Parathyroid adenoma (tissue), 2 donors: ENCODE data around the gene ATXN7.

Experiments used
- H2AFZ ChIP-seq: fragments of 300-600 bp; sonication (generic); one replicate; pipeline ENCODE4 v1.7.0; 2017; ENCODE audit warnings: antibody characterized with exemption, mild to moderate bottlenecking
- H3K27ac ChIP-seq: fragments of 300-600 bp; sonication (generic); one replicate; pipeline ENCODE4 v1.7.0; 2017
- H3K27me3 ChIP-seq: fragments of 300-600 bp; sonication (generic); one replicate; pipeline ENCODE4 v1.7.0; 2017; ENCODE audit warnings: low read length; ENCODE audit not compliant: control insufficient read depth, insufficient read depth
- H3K36me3 ChIP-seq: fragments of 300-600 bp; sonication (generic); one replicate; pipeline ENCODE4 v1.7.0; 2017; ENCODE audit warnings: low read length; ENCODE audit not compliant: control insufficient read depth, insufficient read depth
- H3K4me1 ChIP-seq: fragments of 300-600 bp; sonication (generic); one replicate; pipeline ENCODE4 v1.7.0; 2017; ENCODE audit warnings: control low read depth
- H3K4me2 ChIP-seq: fragments of 300-600 bp; sonication (generic); one replicate; pipeline ENCODE4 v1.7.0; 2017; ENCODE audit warnings: low read length
- H3K4me3 ChIP-seq: fragments of 300-600 bp; sonication (generic); one replicate; pipeline ENCODE4 v1.7.0; 2017; ENCODE audit warnings: low read depth, low read length
- H3K79me2 ChIP-seq: fragments of 300-600 bp; sonication (generic); one replicate; pipeline ENCODE4 v1.7.0; 2017; ENCODE audit warnings: control low read depth
- H3K9ac ChIP-seq: fragments of 300-600 bp; sonication (generic); one replicate; pipeline ENCODE4 v1.7.0; 2017; ENCODE audit warnings: mild to moderate bottlenecking
- H3K9me3 ChIP-seq: fragments of 300-600 bp; sonication (generic); one replicate; pipeline ENCODE4 v1.7.0; 2017; ENCODE audit warnings: low read length; ENCODE audit not compliant: control insufficient read depth
- TF ChIP-seq, protein P1 (sequence below): fragments of 300-600 bp; sonication (generic); IDR thresholded peaks from one replicate; pipeline ENCODE4 v1.7.0; 2017; ENCODE audit warnings: antibody characterized with exemption, mild to moderate bottlenecking
- donor health status: primary hyperparathyroidism.

The ATXN7 gene

DNA sequence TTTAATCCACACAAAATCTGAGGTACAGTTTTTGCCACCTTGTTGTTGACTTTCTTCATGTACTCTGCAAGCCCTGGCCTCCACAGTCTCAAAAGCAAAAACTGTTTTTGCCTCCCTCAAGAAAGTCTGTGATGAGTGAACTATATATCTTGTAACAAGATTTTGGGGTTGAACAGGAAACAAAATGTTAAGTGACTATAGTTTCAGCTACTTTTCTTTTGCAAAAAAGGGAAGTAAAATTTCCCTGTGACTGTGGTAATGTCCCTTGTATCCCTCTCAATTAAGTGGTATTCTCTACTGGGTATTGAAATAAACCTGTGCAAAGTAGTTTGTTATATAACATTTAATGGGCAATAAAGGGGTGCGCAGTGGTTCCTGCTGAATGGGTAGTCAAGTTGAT is 69.8 kb downstream of the ATXN7 start:
- H3K36me3 ChIP-seq, result no peaks in the 10 kb centered on the region
- no peak overlapping the region for H3K27ac ChIP-seq
- no peak overlapping the region for H3K4me2 ChIP-seq
- TF ChIP-seq, protein P1, sequence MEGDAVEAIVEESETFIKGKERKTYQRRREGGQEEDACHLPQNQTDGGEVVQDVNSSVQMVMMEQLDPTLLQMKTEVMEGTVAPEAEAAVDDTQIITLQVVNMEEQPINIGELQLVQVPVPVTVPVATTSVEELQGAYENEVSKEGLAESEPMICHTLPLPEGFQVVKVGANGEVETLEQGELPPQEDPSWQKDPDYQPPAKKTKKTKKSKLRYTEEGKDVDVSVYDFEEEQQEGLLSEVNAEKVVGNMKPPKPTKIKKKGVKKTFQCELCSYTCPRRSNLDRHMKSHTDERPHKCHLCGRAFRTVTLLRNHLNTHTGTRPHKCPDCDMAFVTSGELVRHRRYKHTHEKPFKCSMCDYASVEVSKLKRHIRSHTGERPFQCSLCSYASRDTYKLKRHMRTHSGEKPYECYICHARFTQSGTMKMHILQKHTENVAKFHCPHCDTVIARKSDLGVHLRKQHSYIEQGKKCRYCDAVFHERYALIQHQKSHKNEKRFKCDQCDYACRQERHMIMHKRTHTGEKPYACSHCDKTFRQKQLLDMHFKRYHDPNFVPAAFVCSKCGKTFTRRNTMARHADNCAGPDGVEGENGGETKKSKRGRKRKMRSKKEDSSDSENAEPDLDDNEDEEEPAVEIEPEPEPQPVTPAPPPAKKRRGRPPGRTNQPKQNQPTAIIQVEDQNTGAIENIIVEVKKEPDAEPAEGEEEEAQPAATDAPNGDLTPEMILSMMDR, result no peak
- no peaks in the 10 kb centered on the region for H3K9me3 ChIP-seq
- H2AFZ ChIP-seq, result no peak overlapping the region
- no peak overlapping the region for H3K4me3 ChIP-seq
- H3K27me3 ChIP-seq, result no peaks in the 10 kb centered on the region
- H3K4me1 ChIP-seq, result peaks cover 6% of the 10 kb centered on the region
- H3K79me2 ChIP-seq, result peaks cover 37% of the 10 kb centered on the region
- H3K9ac ChIP-seq, result no peak overlapping the region

DNA sequence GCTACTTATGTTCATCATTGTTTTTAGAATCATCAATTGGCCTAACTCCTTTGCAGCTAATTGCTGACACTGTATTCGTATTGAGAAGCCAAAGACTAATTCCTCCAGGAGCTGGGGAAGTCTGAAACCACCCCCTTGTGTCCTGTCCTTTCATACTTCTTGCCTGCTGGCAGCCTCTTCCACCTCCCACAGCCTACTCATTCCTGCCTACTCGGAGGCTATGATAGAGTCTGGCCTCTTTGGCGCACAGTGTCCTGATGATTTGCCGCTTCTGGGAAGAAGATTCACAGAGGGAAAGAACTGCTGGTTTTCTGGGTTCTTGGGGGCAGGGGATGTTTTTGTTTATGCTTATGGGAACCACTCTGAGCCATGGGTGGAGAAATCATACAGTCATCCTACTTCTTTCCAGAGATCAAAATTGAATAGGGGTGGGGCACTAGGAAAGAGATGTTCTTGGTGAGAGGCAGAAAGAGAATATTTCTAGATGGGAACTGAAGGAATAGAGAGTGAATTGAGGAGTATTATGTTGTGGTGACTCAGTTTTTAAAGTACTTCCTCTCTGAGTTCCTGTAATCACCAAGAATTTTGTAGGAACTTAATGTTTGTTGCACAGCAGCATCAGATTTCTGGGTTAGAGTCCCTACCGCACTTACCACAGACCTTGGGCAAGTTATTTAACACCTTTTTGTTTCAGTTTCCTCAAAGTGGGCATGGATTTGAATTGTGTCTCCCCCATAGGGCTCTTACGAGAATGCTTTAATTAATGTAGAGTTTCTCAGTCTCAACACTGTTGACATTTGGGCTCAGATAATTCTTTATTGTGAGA is 70.6 kb downstream of the ATXN7 start:
- Histone ChIP-seq H3K27ac (no peak overlapping the region), H3K79me2 (peaks cover 37% of the 10 kb centered on the region), H3K36me3 (no peaks in the 10 kb centered on the region), H3K4me3 (no peak overlapping the region), H3K9me3 (no peaks in the 10 kb centered on the region), H2AFZ (no peak overlapping the region), H3K9ac (no peak overlapping the region), H3K4me1 (peaks cover 6% of the 10 kb centered on the region), H3K4me2 (no peak overlapping the region), H3K27me3 (no peaks in the 10 kb centered on the region)
- TF ChIP-seq, protein P1, result no peak

DNA sequence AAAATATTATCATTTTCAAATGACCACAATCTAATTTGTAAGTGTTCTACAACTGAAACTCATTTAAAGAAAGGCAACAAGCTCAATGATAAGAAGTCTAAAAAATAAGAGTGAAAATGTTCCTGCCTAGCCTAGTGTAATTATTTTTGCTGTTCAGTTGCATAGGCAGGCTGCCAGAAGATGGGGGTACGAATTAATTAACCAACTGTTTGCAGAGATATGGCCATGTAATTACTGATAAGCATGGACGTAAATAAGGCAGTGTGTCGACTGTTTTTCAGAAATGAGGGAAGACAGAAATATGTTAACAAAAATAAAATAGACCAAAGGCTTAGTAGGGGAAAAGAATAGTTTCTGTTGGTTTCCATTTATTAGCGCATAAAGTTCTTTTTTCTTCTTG is 73.3 kb downstream of the ATXN7 start:
- Histone ChIP-seq H3K27ac (no peak overlapping the region), H3K4me3 (no peak overlapping the region), H3K9ac (no peak overlapping the region), H3K27me3 (no peaks in the 10 kb centered on the region), H3K79me2 (peaks cover 34% of the 10 kb centered on the region), H3K36me3 (no peaks in the 10 kb centered on the region), H3K9me3 (no peaks in the 10 kb centered on the region), H3K4me2 (no peak overlapping the region), H2AFZ (no peak overlapping the region), H3K4me1 (peaks cover 6% of the 10 kb centered on the region)
- TF ChIP-seq, protein P1, result no peak

DNA sequence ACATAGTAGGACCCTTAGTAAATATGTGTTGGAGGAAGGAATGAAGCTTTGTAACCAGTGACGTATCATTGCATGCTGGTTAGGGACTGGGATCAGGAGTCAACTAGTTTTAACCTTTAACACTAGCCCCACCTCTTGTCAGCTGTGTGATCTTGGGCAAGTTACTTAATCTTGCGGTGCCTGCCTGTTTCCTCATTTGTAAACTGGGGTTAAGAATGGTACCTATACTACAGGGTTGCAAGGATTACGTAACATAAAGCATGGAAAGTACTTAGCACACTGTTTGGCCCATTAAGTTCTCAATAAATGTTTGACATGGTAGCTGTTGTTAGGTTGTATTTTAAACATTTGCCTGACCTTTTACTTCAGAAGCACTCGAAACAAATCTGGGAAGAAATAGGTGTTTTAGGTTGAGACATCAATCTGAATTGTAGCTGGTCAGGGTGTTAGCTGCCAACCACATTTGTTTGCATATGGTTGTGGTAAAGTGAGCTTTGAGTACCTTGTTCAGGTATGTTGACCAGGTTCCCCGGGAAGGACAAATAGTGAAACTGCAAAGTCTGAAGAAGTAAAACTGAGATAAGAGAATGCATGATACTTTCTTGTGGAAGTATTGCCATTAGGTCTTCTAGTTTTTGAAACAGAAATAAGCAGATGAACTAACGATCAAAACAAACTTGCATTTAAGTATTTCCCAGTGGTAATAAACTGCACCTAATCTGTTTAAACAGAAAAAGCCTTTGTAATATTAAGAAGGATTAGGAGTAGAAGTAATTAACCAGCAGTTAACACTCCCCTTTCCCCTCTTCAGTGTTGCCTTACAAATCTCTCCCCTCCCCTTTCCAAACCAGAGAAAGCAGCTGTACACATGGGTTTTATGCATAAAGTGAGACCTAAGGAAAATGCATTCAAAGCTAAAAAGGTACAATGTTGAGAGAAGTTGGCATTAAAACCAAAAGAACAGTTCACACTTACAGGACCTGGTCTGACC is 74.3 kb downstream of the ATXN7 start:
- Histone ChIP-seq H3K79me2 (peaks cover 38% of the 10 kb centered on the region), H3K27me3 (no peaks in the 10 kb centered on the region), H3K4me2 (no peak overlapping the region), H3K4me3 (no peak overlapping the region), H3K4me1 (peaks cover 6% of the 10 kb centered on the region), H2AFZ (no peak overlapping the region), H3K27ac (no peak overlapping the region), H3K9ac (no peak overlapping the region), H3K36me3 (no peaks in the 10 kb centered on the region), H3K9me3 (no peaks in the 10 kb centered on the region)
- TF ChIP-seq, protein P1, result no peak
